ENCODE data around the gene DOCK1.

- TF ChIP-seq POLR2A (IDR thresholded peaks at IDR 0.05; ENCODE audit: extremely low read depth, insufficient read length) (no peak), CTCF (IDR thresholded peaks at IDR 0.05; ENCODE audit: low read depth, low read length) (no peak), MAX (IDR thresholded peaks at IDR 0.05; ENCODE audit: low read depth, low read length) (no peak), MYC (IDR thresholded peaks at IDR 0.05; ENCODE audit: low read depth, low read length) (no peak)
Measured at GRCh38 chr10:127041552-127041951, 136.3 kb downstream of the DOCK1 start.

All from NB4 (cell line).